ENCODE measurements around the gene GTF3C4.

- TF ChIP-seq TAF1 (IDR thresholded peaks at IDR 0.05; ENCODE audit: low read depth) = no peak
- no peak for TF ChIP-seq MAX (IDR thresholded peaks at IDR 0.05)
- TF ChIP-seq ZBTB7A (IDR thresholded peaks at IDR 0.05; ENCODE audit: low read depth) = no peak
- TF ChIP-seq USF1 (IDR thresholded peaks at IDR 0.05) = no peak
Measured at GRCh38 chr9:132739710-132740310, 69.5 kb downstream of the GTF3C4 start.

Measured in Ishikawa (cell line).